GM18519 (cell line): ENCODE data around the gene VTI1A.

Source experiments
- ATAC-seq: cut with Tn5 transposase; IDR thresholded peaks from one replicate; pipeline ENCODE4 v1.9.1; 2021; ENCODE audit warnings: mild to moderate bottlenecking, moderate library complexity; ENCODE audit not compliant: unreplicated experiment, low FRiP score

VTI1A gene

DNA sequence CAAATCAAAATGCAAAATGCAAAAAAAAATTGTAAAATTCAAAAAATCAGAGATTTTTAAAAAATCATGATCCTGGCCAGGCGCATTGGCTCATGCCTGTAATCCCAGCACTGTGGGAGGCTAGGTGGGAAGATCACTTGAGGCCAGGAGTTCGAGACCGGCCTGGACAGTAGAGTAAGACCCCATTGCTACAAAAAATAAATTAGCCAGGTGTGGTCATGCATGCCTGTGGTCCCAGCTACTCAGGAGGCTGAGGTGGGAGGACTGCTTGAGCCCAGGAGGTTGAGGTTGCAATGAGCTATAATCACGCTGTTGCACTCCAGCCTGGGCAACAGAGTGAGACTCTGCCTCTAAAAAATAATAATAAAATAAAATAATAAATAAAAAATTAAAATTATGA lies 347.2 kb downstream of the VTI1A start:
- no peak for ATAC-seq

DNA sequence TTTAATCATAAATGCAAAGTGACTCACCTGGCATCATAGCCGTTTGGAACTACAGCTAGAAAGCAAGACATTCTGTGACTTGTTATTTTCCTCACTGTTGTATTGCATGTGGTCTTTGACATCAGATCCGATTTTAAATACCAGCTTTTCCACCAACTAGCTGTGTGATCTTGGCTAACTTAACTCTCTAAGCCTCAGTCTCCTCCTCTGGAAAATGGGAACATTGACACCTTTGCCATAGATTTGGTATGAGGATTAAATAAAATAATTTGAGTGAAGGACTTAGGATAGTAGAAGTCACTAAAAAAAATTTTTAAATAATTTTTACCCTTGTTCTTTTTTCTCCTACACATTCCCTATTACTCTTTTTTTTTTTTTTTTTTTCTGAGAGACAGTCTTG lies 348.1 kb downstream of the VTI1A start:
- ATAC-seq, result no peak

DNA sequence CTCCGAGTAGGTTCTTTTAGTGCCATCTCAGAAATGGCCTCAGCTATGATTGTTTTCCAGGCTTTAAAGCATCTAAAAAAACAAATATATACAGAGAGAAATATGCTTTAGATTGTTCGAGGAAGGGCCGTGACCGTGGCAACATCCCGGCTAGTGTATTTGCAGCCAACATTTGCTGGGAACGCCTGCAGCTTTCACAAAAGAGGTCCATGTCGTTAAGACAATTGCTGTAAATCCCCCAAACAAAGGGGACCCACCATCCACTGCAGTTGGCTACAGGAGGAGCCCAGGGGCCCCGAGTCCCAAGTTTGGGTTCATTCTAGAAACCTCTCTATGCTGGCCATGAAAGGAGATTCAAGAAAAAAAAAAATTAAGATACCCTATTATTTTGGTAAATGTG lies 350.2 kb downstream of the VTI1A start:
- ATAC-seq, result no peak

DNA sequence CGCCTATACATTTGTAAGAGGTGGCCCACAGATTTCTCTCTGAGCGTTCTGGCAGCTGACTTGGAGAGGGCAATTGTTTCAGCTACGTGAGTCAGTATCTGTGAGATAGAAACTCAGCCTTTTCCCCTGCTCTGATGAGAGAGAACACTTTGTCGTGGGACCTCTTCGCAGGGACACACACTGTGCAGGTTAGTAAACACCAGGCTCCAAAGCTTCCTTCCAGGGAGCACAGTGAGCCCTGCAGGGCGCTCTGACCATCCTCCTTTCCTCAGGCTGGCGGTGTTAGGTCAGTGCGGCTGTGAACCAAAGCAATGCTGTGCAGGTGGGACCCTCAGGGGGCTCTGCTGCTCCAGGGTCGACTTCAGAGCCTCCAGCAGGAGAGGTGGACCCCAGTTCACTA lies 350.8 kb downstream of the VTI1A start:
- ATAC-seq, result no peak

DNA sequence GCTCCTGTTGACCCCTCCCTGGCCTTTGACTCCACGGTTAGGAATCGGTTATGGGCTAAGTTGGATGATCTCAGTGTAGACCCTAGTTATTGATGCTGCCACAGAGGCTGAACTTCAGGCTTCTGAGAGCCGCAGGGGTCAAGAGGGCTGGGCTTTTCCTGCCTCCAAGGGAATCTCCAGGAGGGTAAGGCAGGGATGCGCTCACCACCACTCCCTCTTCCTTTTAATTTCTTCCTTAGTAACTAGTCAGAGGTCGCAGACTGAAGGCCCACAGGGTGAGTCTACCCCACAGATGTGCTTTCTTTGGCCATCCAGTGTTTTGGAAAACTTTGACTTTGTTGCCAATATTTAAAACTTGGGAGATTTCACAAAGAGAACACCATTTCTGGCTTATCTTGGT lies 352.0 kb downstream of the VTI1A start:
- no peak for ATAC-seq

DNA sequence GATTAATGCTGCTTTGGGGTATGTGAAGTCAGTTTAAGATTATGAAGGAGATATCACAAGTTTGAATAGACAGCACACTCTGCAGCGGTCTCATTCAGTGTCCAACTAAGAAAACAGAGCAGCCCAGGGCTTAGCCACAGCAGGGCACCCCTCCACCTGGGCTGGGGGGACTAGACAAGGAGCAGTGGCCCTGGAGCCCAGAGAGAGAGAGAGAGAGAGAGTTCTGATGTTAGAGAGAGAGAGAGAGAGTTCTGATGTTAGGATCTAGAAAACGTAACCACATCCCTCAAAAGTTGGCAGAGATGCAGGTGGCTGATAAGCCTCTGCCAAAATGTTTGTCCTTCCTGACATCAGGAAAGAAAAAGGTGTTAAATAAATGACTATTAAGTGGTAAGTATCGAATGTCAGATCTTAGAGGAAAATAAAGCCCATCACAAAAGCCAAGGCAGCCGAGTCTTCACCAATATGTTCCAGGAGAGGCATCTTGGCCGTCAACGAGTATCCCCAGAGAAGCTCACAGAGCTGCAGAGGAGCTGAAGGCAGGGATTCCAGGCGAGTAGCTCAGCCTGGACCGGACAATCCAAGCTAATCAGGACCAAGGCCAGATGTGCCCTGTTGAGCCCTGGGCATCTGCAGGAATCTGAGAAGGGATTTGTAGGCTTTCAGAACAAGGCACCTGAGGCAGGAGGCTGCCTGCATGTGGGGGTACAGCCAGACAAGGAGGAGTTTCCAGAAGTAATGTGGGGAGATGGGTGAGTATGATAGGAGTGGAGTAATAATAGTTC lies 352.9 kb downstream of the VTI1A start:
- no peak for ATAC-seq

DNA sequence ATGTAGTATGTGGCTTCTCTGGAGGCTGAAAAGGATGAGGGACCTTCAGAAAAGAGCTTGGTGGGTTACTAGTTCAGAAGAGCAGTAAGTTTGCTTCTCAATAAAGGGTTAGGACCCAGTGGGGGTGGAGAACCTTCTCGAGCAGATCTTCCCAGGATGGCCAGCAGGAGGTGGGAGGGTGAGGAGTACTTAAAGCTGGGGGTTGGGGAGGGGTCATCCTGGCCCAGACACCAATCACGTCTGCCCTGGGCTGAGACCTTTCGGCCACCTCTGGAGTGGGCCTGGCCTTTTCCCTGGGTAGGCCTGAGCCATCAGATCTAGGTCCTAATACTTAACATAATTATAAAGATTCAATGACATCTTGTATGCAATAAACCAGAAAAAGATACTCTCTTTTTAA lies 354.0 kb downstream of the VTI1A start:
- ATAC-seq, result no peak

DNA sequence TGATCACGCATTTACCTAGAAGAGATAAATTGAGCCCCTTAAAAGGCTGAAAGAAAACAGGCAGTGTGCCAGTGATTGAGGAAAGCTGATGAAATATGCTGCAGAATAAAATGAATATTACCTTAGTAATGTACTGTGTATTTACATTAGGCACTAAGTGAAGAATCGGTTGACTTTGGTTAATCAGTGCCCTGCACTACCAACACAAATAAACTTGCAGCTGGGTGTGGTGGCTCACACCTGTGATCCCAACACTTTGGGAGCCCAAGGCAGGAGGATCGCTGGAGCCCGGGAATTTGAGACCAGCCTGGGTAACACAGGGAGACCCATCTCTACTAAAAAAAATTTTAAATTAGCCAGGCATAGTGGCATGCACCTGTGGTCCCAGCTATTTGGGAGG lies 354.7 kb downstream of the VTI1A start:
- no peak for ATAC-seq

DNA sequence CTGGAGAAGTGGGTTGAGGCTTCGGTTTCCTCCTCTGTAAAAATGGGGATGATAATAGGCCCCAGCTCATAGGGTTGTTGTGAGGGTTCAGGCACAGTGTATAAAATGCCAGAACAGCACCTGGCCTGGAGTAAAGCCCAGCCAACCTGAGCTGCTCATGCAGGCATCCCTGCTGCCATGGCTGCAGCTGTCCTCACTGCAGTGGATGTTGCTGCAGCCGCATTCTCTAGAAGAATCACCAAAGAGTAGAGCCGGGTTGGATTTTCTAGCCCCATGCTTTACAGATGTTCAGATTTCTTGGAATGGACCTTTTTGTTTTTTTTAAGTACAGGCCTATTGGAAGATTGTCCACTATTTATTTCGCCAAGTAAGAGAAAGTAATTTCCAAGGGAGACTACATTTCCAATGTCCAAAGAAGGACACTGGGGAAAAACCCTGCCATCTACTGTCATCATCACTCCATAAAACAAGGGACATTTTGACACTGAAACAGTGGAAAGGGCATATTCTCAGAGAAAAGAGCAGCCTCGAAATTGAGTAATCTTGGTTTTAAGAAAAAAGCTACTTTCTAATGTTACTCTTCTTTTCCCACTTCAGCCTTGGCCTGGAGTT lies 355.5 kb downstream of the VTI1A start:
- no peak for ATAC-seq

DNA sequence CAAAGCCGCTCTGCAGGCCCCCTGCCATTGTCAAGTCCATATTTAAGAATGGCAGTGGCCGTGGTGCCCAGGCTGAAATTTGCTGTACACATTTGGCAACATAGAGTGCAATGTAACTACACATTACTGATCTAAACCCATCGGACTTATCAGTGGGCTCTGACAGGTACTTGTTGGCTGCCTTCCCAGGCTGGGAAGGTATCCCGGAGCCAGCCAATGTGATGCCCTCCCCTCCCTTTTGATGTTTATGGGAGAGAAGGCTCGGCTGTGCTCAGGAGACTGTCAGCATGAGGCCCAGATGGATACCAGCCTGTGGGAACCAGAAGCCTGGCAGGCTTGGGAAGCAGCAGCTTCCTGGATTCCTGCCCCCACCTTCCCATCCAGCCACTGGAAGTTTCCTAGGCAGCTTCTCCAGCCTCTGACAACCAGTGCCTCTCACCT lies 357.0 kb downstream of the VTI1A start:
- ATAC-seq, result no peak

DNA sequence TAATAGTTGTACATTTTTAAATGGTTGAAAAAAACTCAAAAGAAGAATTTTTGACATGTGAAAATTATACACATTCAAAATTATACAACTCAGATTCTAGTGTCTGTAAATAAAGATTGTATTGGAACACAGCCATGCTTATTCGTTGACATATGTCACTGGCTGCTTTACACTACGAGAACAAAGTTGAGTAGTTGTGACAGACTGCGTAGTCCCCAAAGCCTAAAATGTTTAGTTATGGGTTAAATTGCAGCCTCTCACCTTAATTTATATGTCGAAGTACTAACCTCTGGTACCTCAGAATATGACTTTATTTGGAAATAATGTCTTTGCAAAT lies 358.2 kb downstream of the VTI1A start:
- no peak for ATAC-seq

DNA sequence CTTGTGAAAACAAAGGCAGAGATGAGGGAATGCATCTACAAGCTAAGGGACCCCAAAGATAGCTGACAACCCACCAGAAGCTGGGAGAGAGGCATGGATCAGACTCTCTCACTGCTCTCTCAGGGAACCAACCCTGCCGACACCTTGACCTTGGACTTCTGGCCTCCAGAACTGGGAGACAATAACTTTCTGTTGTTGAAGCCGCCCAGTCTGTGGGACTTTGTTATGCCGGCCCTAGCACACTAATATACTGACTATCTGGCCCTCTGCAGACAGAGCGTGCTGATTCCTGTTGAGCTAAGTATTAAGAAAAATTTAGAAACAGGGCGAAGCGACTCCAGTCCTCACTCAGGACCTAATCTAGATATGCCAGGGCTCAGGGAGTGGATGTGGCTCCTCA lies 358.7 kb downstream of the VTI1A start:
- no peak for ATAC-seq

DNA sequence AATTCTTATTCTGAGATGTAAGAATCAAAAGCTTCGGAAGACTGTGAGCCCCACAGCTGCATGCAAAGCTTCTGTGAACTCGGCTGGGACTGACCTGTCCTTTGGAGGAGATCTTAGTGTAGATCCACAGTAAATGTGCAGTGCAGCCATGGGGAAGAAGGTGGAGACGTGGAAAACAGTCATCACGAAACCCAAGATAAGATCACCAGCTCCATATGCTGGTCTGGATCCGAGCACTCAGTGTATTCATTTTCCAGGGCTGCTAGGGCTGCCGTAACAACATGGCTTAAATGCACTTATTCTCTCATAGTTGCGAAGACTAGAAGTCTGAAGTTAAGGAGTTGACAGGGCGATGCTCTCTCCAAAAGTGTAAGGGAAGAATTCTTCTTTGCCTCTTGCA lies 360.0 kb downstream of the VTI1A start:
- no peak for ATAC-seq

DNA sequence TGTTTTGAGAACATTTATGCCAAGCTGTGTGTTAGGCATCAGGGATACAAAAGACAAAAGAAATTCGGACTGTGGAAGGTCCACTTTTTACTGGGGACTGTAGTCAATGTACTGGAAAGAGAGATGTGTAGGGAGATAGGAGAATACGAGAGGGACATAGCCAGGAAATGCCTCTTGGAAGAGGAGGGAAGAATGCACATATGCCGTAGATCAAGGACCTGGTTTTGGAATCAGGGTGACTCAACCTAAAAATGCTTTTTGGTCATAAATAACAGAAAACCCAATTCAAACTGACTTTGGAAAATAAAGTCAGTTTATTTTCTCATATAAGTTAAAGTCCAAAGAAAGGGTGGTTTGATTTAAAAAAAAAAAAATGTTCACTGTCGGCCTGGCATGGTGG lies 362.7 kb downstream of the VTI1A start:
- no peak for ATAC-seq

DNA sequence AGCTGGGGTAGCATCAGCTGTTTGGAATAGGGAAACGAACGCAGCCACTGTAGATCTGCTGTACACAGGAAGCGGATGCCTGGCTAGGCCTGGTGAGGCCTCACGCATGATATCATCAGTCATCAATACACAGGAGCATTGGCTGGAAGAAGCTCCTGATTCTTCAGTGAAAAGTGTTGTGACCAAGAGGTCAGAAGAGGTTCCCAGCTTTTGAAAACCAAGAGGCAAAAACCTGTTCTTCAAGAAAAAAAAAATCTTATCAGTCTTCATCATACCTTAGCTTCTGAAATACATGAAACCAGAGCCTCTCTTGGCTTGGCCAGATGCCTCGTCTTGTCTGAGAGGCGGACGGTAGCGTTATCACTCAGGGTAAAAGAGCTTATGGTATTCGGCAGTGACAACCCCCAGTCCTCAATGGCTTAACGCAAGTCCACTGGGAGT lies 363.7 kb downstream of the VTI1A start:
- ATAC-seq, result no peak

DNA sequence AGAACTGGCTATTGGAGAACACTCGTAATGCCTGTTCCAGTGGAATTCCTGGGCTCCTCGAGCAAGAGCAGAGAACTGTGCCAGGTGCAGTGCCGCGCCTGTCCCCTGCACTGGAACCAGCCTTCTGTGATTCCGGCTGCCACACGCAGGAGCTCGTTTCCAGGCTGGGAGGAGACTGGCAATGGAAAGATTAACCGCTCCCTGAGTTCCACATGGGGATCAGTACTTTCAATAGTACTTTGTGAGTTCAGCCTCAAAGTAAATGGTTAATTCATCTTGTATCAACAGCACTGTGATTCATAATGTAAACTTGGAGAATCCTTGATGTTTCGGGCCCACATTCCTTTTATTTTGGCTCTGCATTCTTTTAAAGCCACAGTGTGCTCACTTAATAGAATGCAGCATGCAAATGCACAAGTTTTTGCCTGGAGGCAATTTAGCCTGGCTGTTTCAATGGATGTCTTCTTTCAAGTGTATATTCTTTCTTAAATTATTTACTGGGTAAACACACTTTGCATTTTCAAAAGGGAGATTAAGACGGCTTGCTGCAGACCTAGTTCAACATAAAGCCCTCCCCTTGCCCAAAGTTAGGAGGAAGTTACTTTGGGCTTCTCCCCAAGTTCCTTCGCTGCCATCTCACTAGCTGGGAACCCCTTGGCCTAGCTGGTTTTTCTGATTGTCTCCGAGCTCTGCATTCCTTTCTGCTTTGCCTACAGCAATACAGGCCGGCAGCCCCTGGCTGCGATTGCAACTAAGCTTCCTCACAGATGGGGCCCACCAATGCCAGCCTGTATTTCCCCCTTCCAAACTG lies 364.9 kb downstream of the VTI1A start:
- no peak for ATAC-seq

DNA sequence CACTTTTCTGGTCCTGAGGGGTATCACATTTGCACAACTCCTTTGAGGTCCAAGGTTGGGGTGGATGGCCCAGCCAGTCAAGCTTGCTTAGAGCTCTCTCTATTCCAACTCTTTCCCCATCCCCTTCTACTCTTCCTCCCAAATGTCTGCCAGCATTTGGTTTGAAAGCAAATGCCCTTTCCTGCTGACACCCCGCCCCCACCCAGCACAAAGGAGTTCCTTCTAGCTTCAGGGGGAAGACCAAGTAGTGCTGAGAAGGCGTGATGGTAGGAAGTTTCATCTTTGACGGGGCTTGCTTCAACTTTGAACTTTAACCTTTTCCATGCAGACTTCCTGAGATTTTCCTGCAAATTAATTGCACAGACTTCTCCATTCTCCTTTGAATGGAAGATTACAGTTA lies 365.6 kb downstream of the VTI1A start:
- no peak for ATAC-seq

DNA sequence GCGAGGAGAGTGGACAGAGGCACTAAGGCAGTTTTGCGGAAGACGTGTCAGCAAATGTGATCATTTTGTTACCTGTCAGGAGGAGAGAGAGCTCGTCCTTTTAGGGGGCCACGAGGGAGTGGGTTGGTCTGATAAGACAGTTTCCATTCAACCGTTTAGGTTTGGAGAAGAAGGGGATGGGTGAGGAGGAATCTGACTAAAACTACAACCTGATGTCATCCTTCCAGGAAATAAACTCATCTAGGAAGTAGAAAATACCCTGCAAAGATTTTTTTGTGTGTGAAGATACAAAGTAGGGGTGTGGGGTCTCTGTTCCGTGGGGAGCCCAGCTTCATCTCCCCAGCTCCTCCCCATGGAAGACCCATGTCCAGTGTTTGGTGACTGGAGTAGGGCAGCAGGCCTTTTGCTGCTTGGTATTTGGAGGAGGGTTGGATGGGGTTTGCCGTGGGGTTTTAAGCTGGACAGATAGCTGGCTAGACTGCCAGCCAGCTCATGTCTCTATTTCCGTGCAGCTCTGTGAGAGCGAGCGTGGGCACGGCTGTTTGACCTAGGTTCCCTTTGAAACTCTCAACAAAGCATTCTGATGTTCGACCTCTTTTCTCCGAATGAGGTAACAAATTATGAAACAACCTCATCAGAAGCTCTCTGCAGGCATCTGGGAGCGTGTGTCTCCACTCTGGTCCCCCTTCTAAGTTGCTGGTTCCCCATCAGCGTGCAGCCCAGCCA lies 367.0 kb downstream of the VTI1A start:
- no peak for ATAC-seq

DNA sequence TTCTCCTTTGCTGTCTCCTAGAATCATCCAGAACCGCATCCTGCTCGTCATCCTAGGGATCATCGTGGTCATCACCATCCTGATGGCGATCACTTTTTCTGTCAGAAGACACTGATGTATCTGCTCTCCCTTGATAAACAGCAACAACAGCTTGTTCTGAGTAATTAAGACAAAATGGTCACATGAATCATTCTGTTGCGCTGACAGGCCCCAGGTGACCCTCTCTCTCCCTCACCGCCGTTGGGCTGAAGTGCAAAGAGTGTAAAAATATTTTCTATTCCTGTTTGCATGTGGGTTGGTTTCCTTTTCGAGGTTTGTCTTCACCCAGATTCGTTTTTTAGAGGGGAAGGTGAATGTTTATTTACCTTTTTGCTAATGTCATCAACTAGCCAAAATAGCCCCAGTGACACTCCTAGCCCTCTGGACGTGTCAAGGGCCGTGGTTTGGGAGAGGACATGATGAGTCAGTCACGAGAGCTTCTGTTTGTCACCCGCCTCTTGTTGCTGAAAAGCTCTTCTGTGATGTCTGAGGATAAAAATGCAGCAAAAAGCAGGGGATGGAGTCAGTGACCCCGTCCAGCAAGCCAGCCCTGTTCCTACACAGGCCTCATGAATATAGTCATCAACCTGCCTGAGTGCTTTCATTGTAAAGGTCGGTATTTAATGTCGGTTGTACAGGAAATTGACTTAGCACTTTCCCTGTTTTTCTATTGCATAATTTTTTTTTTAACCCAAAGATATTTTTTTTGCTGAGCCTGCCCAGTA lies 368.4 kb downstream of the VTI1A start:
- no peak for ATAC-seq

DNA sequence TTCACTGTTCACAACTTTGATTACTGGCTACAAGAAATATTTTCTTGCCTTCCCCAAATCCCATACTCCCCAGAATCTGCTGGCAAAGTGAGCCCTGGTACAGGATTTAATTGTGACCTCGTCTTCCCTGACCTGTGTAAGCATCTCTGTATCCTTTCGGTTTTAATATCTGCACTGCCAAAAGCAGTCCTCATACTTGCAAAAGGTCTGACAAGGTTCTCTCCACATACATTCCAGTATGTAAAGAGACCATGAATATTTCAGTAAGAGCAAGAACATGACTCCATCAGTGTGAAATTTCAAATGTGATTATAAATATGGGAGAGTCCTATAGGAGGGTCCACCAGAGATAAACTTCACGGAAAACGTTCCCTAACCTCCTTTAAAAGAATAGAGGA lies 369.0 kb downstream of the VTI1A start:
- no peak for ATAC-seq
